ENCODE results near the gene RUSC1.
A peak's percentile ranks its signal among the peaks of the same experiment; 100 is the strongest.

RUSC1 gene

DNA sequence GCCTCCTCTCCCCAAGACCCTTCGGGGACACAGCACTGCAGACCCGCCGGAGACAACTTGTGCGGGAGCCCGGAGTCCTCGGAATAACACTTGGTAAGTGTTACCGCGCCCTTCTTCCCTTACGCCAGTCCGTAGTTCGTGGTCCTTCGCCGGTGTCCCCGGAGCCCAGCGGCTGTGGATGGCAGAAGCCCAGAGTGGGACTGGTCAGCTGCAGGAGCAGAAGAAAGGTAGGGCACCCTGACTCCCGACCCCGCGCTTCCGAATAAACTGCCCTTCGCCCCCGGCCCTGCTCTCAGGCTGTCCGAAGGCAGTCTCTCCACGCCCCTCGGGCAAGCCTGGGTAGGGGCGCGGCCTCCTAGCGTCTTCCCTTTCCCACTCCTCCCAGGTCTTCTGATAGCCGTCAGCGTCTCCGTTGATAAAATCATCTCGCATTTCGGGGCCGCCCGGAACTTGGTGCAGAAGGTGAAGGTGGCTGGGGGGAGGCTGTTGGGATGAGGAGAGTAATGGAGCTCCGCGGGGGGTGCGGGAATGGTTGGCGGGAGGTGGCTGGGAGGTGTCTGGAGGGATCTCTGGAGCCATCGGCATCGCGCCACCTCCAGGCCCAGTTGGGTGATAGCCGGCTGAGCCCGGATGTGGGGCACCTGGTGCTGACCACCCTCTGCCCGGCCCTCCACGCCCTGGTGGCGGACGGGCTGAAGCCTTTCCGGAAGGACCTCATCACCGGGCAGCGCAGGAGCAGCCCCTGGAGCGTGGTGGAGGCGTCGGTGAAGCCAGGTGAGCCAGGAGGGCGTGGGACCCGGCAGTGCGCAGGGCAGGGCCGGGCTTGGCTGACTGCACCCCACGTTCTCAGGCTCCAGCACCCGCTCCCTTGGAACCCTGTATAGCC, 4.3 kb downstream of the RUSC1 start (continued):
- no peak for TF ChIP-seq EGR2 (tag by site-specific recombination; IDR thresholded peaks at IDR 0.05; ENCODE audit: low read depth)
- no peak for TF ChIP-seq ZNF214 (tag by site-specific recombination; IDR thresholded peaks at IDR 0.05; ENCODE audit: borderline replicate concordance)
- no peak for TF ChIP-seq ZNF174 (tag by site-specific recombination; IDR thresholded peaks at IDR 0.05)
- 0 out of 2 replicates have a peak, but pooled peaks have one; percentile 35 for TF ChIP-seq ZFP69B (tag by site-specific recombination; IDR thresholded peaks at IDR 0.05)
- no peak for TF ChIP-seq ZNF548 (tag by site-specific recombination; IDR thresholded peaks at IDR 0.05)
- no peak for TF ChIP-seq ZNF610 (tag by site-specific recombination; IDR thresholded peaks at IDR 0.05; ENCODE audit: borderline replicate concordance)
- TF ChIP-seq ZNF416 (tag by site-specific recombination; IDR thresholded peaks at IDR 0.05) = no peak
- TF ChIP-seq ZNF138 (tag by site-specific recombination; IDR thresholded peaks at IDR 0.05; ENCODE audit: borderline replicate concordance) = no peak
- TF ChIP-seq, protein P1, sequence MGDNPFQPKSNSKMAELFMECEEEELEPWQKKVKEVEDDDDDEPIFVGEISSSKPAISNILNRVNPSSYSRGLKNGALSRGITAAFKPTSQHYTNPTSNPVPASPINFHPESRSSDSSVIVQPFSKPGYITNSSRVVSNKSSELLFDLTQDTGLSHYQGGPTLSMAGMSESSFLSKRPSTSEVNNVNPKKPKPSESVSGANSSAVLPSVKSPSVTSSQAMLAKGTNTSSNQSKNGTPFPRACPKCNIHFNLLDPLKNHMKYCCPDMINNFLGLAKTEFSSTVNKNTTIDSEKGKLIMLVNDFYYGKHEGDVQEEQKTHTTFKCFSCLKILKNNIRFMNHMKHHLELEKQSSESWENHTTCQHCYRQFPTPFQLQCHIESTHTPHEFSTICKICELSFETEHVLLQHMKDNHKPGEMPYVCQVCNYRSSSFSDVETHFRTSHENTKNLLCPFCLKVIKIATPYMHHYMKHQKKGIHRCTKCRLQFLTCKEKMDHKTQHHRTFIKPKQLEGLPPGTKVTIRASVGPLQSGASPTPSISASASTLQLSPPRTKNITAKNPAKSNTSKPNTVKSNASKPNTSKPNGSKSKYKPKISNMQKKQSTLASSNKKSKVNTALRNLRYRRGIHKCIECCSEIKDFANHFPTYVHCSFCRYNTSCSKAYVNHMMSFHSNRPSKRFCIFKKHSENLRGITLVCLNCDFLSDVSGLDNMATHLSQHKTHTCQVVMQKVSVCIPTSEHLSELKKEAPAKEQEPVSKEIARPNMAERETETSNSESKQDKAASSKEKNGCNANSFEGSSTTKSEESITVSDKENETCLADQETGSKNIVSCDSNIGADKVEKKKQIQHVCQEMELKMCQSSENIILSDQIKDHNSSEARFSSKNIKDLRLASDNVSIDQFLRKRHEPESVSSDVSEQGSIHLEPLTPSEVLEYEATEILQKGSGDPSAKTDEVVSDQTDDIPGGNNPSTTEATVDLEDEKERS (tag by site-specific recombination; IDR thresholded peaks at IDR 0.05) = no peak
- TF ChIP-seq ZNF423 (tag by site-specific recombination; IDR thresholded peaks at IDR 0.05) = peak; percentile 49; the same call in 1 of the 2 replicates
- TF ChIP-seq, protein P2, sequence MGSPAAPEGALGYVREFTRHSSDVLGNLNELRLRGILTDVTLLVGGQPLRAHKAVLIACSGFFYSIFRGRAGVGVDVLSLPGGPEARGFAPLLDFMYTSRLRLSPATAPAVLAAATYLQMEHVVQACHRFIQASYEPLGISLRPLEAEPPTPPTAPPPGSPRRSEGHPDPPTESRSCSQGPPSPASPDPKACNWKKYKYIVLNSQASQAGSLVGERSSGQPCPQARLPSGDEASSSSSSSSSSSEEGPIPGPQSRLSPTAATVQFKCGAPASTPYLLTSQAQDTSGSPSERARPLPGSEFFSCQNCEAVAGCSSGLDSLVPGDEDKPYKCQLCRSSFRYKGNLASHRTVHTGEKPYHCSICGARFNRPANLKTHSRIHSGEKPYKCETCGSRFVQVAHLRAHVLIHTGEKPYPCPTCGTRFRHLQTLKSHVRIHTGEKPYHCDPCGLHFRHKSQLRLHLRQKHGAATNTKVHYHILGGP (tag by site-specific recombination; IDR thresholded peaks at IDR 0.05) = no peak
- TF ChIP-seq SP2 (tag by site-specific recombination; IDR thresholded peaks at IDR 0.05) = peak; percentile 10; the same call in 1 of the 2 replicates
- TF ChIP-seq KLF8 (tag by site-specific recombination; IDR thresholded peaks at IDR 0.05) = peak; percentile 35; the same call in 1 of the 2 replicates
- TF ChIP-seq, protein P3, sequence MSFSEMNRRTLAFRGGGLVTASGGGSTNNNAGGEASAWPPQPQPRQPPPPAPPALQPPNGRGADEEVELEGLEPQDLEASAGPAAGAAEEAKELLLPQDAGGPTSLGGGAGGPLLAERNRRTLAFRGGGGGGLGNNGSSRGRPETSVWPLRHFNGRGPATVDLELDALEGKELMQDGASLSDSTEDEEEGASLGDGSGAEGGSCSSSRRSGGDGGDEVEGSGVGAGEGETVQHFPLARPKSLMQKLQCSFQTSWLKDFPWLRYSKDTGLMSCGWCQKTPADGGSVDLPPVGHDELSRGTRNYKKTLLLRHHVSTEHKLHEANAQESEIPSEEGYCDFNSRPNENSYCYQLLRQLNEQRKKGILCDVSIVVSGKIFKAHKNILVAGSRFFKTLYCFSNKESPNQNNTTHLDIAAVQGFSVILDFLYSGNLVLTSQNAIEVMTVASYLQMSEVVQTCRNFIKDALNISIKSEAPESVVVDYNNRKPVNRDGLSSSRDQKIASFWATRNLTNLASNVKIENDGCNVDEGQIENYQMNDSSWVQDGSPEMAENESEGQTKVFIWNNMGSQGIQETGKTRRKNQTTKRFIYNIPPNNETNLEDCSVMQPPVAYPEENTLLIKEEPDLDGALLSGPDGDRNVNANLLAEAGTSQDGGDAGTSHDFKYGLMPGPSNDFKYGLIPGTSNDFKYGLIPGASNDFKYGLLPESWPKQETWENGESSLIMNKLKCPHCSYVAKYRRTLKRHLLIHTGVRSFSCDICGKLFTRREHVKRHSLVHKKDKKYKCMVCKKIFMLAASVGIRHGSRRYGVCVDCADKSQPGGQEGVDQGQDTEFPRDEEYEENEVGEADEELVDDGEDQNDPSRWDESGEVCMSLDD (tag by site-specific recombination; IDR thresholded peaks at IDR 0.05) = no peak
- TF ChIP-seq, protein P4, sequence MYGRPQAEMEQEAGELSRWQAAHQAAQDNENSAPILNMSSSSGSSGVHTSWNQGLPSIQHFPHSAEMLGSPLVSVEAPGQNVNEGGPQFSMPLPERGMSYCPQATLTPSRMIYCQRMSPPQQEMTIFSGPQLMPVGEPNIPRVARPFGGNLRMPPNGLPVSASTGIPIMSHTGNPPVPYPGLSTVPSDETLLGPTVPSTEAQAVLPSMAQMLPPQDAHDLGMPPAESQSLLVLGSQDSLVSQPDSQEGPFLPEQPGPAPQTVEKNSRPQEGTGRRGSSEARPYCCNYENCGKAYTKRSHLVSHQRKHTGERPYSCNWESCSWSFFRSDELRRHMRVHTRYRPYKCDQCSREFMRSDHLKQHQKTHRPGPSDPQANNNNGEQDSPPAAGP (tag by site-specific recombination; IDR thresholded peaks at IDR 0.05) = peak; percentile 18; the same call in 1 of the 2 replicates
- TF ChIP-seq, protein P5, sequence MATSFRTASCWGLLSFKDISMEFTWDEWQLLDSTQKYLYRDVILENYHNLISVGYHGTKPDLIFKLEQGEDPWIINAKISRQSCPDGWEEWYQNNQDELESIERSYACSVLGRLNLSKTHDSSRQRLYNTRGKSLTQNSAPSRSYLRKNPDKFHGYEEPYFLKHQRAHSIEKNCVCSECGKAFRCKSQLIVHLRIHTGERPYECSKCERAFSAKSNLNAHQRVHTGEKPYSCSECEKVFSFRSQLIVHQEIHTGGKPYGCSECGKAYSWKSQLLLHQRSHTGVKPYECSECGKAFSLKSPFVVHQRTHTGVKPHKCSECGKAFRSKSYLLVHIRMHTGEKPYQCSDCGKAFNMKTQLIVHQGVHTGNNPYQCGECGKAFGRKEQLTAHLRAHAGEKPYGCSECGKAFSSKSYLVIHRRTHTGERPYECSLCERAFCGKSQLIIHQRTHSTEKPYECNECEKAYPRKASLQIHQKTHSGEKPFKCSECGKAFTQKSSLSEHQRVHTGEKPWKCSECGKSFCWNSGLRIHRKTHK (tag by site-specific recombination; IDR thresholded peaks at IDR 0.05) = no peak
- no peak for TF ChIP-seq ZNF157 (tag by site-specific recombination; IDR thresholded peaks at IDR 0.05)
- no peak for TF ChIP-seq ZNF266 (tag by site-specific recombination; IDR thresholded peaks at IDR 0.05; ENCODE audit: low read depth)
- 0 out of 2 replicates have a peak, but pooled peaks have one; percentile 29 for TF ChIP-seq ZNF324 (tag by site-specific recombination; IDR thresholded peaks at IDR 0.05)
- TF ChIP-seq TRIM28 (IDR thresholded peaks at IDR 0.05; ENCODE audit: borderline replicate concordance, low read length) = no peak
- no peak for TF ChIP-seq ZNF792 (tag by site-specific recombination; IDR thresholded peaks at IDR 0.05)
- no peak for TF ChIP-seq SALL2 (tag by site-specific recombination; IDR thresholded peaks at IDR 0.05; ENCODE audit: borderline replicate concordance)
- TF ChIP-seq, protein P6, sequence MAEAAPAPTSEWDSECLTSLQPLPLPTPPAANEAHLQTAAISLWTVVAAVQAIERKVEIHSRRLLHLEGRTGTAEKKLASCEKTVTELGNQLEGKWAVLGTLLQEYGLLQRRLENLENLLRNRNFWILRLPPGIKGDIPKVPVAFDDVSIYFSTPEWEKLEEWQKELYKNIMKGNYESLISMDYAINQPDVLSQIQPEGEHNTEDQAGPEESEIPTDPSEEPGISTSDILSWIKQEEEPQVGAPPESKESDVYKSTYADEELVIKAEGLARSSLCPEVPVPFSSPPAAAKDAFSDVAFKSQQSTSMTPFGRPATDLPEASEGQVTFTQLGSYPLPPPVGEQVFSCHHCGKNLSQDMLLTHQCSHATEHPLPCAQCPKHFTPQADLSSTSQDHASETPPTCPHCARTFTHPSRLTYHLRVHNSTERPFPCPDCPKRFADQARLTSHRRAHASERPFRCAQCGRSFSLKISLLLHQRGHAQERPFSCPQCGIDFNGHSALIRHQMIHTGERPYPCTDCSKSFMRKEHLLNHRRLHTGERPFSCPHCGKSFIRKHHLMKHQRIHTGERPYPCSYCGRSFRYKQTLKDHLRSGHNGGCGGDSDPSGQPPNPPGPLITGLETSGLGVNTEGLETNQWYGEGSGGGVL (tag by site-specific recombination; IDR thresholded peaks at IDR 0.05) = peak; percentile 75
- TF ChIP-seq MYNN (tag by site-specific recombination; IDR thresholded peaks at IDR 0.05; ENCODE audit: borderline replicate concordance) = no peak
